Heart left ventricle (tissue), 16 donors: ENCODE results near the gene RCBTB2. TPM values are rescaled to one million over a fixed set of nuclear protein-coding genes. Genes with fewer than 3 reads are reported as not detected.

Source experiments
- ATAC-seq, 4 donors: fragments of 200-7000 bp; cut with Tn5 transposase; one replicate each; pipeline ENCODE4 v1.9.1; 2020 to 2022; ENCODE audit warnings: moderate library complexity in 4 of 4, mild to moderate bottlenecking in 3 of 4, moderate number of reproducible peaks in 1 of 4
- DNase-seq, 5 donors: peaks; one replicate each; pipeline ENCODE4 v3.0.0-alpha.2; 2020
- H3K27ac ChIP-seq, 12 donors: fragments of 200-600 bp; sonication (generic) in 4 of 12; one replicate each; pipeline versions ENCODE4 v1.5.0 to v1.8.0; 2016 to 2022; ENCODE audit warnings: mild to moderate bottlenecking in 2 of 12
- H3K27me3 ChIP-seq, 9 donors: fragments of 200-600 bp; sonication (generic) in 2 of 9; one replicate each; pipeline versions ENCODE4 v1.5.1 to v1.8.0; 2016 to 2022; ENCODE audit warnings: mild to moderate bottlenecking in 3 of 9
- H3K36me3 ChIP-seq, 9 donors: fragments of 200-600 bp; sonication (generic) in 2 of 9; one replicate each; pipeline versions ENCODE4 v1.5.0 to v1.8.0; 2018 to 2022; ENCODE audit warnings: mild to moderate bottlenecking in 2 of 9
- H3K4me1 ChIP-seq, 12 donors: fragments of 200-600 bp; sonication (generic) in 4 of 12; one replicate each; pipeline versions ENCODE4 v1.5.0 to v1.8.0; 2016 to 2022; ENCODE audit warnings: mild to moderate bottlenecking in 3 of 12
- H3K4me3 ChIP-seq, 12 donors: fragments of 200-600 bp; sonication (generic) in 4 of 12; one replicate each; pipeline versions ENCODE4 v1.5.0 to v1.8.0; 2017 to 2022; ENCODE audit warnings: mild to moderate bottlenecking in 9 of 12, moderate library complexity in 4 of 12
- H3K9me3 ChIP-seq, 12 donors: fragments of 200-600 bp; sonication (generic) in 4 of 12; one replicate each; pipeline versions ENCODE4 v1.5.0 to v1.8.0; 2016 to 2022; ENCODE audit warnings: mild to moderate bottlenecking in 1 of 12
- CTCF ChIP-seq, 12 donors: fragments of 200-600 bp; sonication (generic) in 4 of 12; IDR thresholded peaks; one replicate each; pipeline versions ENCODE4 v1.5.0 to v1.8.0; 2018 to 2022; ENCODE audit warnings: antibody characterized with exemption in 12 of 12, mild to moderate bottlenecking in 5 of 12
- POLR2A ChIP-seq, 2 donors: fragments of 450-650 bp; IDR thresholded peaks; one replicate each; pipeline ENCODE4 v1.6.1; 2017; ENCODE audit warnings: antibody characterized with exemption in 2 of 2, mild to moderate bottlenecking in 2 of 2, moderate library complexity in 2 of 2
- WGBS, 4 donors: extraction: QIAGEN DNeasy Blood & Tissue Kit in 2 of 4; methylation state at CpG; one replicate each; pipeline versions ENCODE4 v1.1.5 to v1.1.7; 2013 to 2018; 5-methylcytosine and 5-hydroxymethylcytosine counted together
- intact Hi-C, 10 donors: fragments of 100-400 bp; cut with DNase I; formaldehyde crosslinking; loops; one replicate each; pipeline versions ENCODE4 v1.11.1 to v1.14.2; 2022
- polyA plus RNA-seq, 2 donors: library from polyadenylated mRNA; stranded (reverse); fragments of 200-250 nt; gene quantifications; one replicate each; pipeline ENCODE4 v1.2.3, GENCODE V29; 2013
- total RNA-seq, 9 donors: library from RNA; depleted of rRNA in 2 of 9; stranded (reverse); fragments of >200 nt in 2 of 9; fragmentation: NEBNext Ultra II Directional in 3 of 9; extraction: Animal tissue kit (Norgen Biotek cat#: 25700) in 3 of 9; gene quantifications; one replicate each; pipeline versions ENCODE4 v1.1.0 to v1.2.4, GENCODE V29; 2016 to 2023
- donor health status: ischemic (EF 13 %, LVEDD 7.1; RV severe dilation, severe dysfunction).
- donor health status: healthy with polysubstance abuse.
- donor health status: DM: no; HTN: yes; CAD: no.
- donor health status: DM: no; HTN: no; CAD: no.
- donor health status: ischemic (EF 25% LVEDD 6.9; RV normal size, moderate dysfunction).
- donor health status: ischemic (EF 25% LVEDD 5.7; RV mildly dilated, moderate dysfunction).
- donor health status: healthy.
- donor health status: DM: yes; HTN: yes; CAD: no.
- donor health status: ischemic (EF 35%, LVEDD 5.7; RV mildly dilated, moderate dysfunction).
- donor health status: nonischemic (EF 11% LVEDD 7.7; RV severe dilation, severe dysfunction).
- donor health status: DM: yes; HTN: yes; CAD: no.
- donor health status: PGD.
- donor health status: ischemic (EF 29% LVEDD 5.4; RV normal size, mild dysfunction).
- donor health status: nonischemic (EF 23%, LVEDD 6.1; RV moderate dilation, normal function).

The RCBTB2 gene
- total and polyA plus RNA-seq, 11 donors: 5.9 to 16.2 (median 11.5) TPM

GRCh38 chr13:48564056-48564455 is 31.2 kb upstream of the RCBTB2 start:
- intact Hi-C loops: no loop called here
- H3K27ac ChIP-seq: peak overlapping the region in 2 of 12 donors; percentile 27 to 74
- TF ChIP-seq CTCF (IDR thresholded peaks at IDR 0.05) (no peak), POLR2A (IDR thresholded peaks at IDR 0.05) (no peak)
- DNase-seq (no peak), ATAC-seq (no peak)
- 56 to 71% (median 66%) methylated on average over 3 of the region's 3 CpGs for WGBS, 4 donors
- no peak overlapping the region for H3K4me3 ChIP-seq
- no peaks in the 10 kb centered on the region for H3K36me3 ChIP-seq
- H3K27me3 ChIP-seq: no peaks in the 10 kb centered on the region
- peaks cover 0 to 71% (median 21%) of the 10 kb centered on the region in 12 donors for H3K4me1 ChIP-seq
- no peaks in the 10 kb centered on the region for H3K9me3 ChIP-seq

- no peak for TF ChIP-seq CTCF (IDR thresholded peaks at IDR 0.05)
- no peak for TF ChIP-seq POLR2A (IDR thresholded peaks at IDR 0.05)
- no peak for DNase-seq
- no peak overlapping the region for H3K4me3 ChIP-seq
- H3K27ac ChIP-seq: peak overlapping the region in 2 of 12 donors; percentile 27 to 74
- no peaks in the 10 kb centered on the region for H3K9me3 ChIP-seq
- no peak for ATAC-seq
- H3K4me1 ChIP-seq: peaks cover 0 to 67% (median 17%) of the 10 kb centered on the region in 12 donors
- no peaks in the 10 kb centered on the region for H3K36me3 ChIP-seq
- intact Hi-C loops: no loop called here
- H3K27me3 ChIP-seq: no peaks in the 10 kb centered on the region
Observed at GRCh38 chr13:48563626-48564025, 30.7 kb upstream of the RCBTB2 start.

- DNase-seq (no peak), ATAC-seq (peak in 2 of 4 donors; percentile 56 to 61)
- intact Hi-C loops: no loop called here
- H3K4me3 ChIP-seq: peak overlapping the region in 1 of 12 donors; percentile 4
- H3K4me1 ChIP-seq: peaks cover 0 to 55% (median 5%) of the 10 kb centered on the region in 12 donors
- no peaks in the 10 kb centered on the region for H3K9me3 ChIP-seq
- WGBS, 4 donors: 75 to 96% (median 90%) methylated on average over 4 of the region's 4 CpGs
- no peaks in the 10 kb centered on the region for H3K36me3 ChIP-seq
- no peaks in the 10 kb centered on the region for H3K27me3 ChIP-seq
- no peak for TF ChIP-seq CTCF (IDR thresholded peaks at IDR 0.05)
- no peak for TF ChIP-seq POLR2A (IDR thresholded peaks at IDR 0.05)
- H3K27ac ChIP-seq: peak overlapping the region in 1 of 12 donors; percentile 74
Observed at GRCh38 chr13:48562296-48563066, 29.6 kb upstream of the RCBTB2 start.

GRCh38 chr13:48561466-48562235 is 28.8 kb upstream of the RCBTB2 start:
- intact Hi-C loops: no loop called here
- peak in 1 of 4 donors; percentile 44 for ATAC-seq

More at GRCh38 chr13:48561466-48562235, 28.8 kb upstream of the RCBTB2 start:
- Histone ChIP-seq H3K9me3 (no peaks in the 10 kb centered on the region), H3K4me3 (peak overlapping the region in 1 of 12 donors; percentile 4), H3K27ac (peak overlapping the region in 1 of 12 donors; percentile 74), H3K4me1 (peaks cover 0 to 47% (median 2%) of the 10 kb centered on the region in 12 donors), H3K36me3 (no peaks in the 10 kb centered on the region), H3K27me3 (no peaks in the 10 kb centered on the region)
- TF ChIP-seq CTCF (IDR thresholded peaks at IDR 0.05): no peak
- no peak for TF ChIP-seq POLR2A (IDR thresholded peaks at IDR 0.05)
- WGBS, 4 donors: 60 to 88% (median 67%) methylated on average over 1 of the region's 1 CpG
- DNase-seq: no peak
